Right renal pelvis (tissue), 4 donors: ENCODE data around the gene ARHGEF1. TPM values are rescaled to one million over a fixed set of nuclear protein-coding genes. Genes with fewer than 3 reads are reported as not detected.
"Not testable (repeated sequence)": the region's sequence is repeated elsewhere in the genome, so short reads cannot be mapped to it uniquely, and the experiment has no call there.

Experiments
- DNase-seq, 4 donors: peaks; one replicate each; pipeline ENCODE4 v3.0.0-alpha.2; 2013; ENCODE audit warnings: low read depth in 4 of 4, low spot score in 3 of 4, missing footprints in 1 of 4
- polyA plus RNA-seq, 4 donors: library from polyadenylated mRNA; unstranded; fragments of 120-200 nt; gene quantifications; one replicate each; pipeline ENCODE4 v1.2.1, GENCODE V29; 2013; ENCODE audit not compliant: insufficient read length in 4 of 4

The ARHGEF1 gene
- polyA plus RNA-seq, 4 donors: 39.1 to 59.6 (median 47.1) TPM

- no peak for DNase-seq
These were observed 21.7 kb upstream of the ARHGEF1 start for GRCh38 chr19:41861116-41861768.

DNA sequence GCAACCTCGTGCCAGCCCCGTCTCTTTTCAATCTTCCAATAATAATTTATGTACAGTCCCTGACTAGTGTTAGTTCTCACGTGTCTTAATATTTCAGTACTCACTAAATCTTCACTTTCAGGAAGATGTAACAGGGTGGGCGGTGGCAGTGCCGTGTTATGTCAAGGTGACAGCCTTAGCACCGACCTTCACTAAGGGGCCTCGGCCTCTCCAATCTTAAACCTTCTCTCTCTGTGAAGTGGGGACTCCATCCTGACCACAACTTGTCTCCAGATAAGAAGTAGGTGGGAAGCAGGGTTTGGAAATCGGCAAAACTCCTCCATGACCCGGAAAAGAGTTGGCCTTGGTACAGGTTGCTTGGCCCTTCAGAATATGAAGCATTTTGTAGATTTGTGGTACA is 21.1 kb upstream of the ARHGEF1 start:
- no peak for DNase-seq

DNA sequence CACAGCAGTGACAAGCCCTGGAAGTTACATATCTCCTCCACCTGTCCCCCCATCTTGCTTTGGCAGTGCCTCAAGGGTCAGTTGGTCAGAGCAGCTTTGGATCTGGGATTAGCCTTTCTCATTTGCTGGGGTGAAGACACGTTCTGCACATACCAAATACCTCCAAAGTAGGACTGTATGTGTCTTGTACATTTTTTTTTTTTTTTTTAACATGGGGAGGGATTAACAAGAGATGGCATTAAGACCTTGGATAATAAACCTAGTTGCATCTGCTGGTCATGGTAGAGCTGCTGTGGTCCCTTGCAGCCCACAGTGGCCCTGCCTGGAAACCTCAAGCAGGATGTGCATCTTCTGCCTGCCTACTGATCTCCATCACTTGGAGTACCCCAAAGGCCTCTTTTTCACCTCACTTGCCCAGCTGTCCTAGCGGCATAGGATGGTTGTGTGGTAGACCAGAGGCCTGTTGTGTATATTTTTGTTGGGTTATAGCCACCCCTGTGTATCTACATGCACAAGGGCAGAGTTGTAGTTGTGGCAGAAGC is 20.5 kb upstream of the ARHGEF1 start:
- DNase-seq: no peak

DNA sequence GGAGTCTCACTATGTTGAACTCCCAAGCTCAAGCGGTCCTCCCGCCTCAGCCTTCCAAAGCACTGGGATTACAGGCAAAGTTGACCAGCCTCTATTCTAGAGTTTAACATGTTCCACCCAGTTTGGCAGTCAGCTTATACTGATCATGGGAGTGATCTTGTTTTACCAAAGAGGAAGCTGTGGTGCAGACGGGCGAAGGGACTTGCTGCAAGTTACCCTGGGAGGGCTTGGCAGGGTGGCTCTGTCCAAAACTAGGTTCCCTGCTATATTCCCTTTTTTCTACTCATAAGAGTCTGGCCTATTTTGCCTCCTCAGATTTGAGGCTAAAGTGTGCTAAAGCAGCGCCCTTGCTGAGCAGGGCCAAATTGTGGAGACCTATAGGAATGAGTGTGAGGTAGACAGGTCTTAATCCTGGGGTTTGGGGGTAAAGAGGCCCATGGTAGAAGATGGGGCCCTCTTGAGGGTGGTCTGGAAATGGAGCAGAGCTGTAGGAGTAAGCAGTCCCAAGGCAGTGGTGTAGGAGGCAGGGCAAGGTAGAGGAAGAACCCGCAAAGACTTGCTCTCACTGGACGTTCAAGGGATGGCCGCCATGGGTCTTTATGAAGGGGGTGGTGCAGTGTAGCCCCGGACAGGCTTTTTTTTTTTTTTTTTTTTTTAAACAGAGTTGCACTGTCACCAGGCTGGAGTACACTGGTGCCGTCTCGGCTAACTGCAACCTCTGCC is 19.6 kb upstream of the ARHGEF1 start:
- DNase-seq: no peak

GRCh38 chr19:41864374-41864773 is 18.6 kb upstream of the ARHGEF1 start:
- DNase-seq: no peak

DNA sequence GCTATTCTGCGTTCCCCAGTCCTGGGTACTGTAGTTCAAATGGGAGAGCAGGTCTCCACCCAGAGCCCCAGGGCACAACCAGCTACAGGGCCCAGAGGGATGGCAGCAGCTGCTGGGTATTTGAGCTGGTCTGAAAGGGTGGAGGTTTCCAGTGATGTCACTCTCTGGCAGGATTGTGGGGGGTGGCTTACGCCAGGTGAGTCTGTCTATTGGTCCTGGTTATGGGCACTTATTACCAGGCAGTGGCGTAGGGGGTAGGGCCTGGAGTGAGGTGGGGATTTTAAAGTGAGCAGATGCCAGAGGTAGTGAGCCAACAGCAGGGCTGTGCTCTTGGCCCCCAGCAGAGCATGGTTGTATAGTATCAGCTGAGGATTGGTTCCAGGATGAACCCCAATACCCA is 16.7 kb upstream of the ARHGEF1 start:
- DNase-seq: no peak

DNA sequence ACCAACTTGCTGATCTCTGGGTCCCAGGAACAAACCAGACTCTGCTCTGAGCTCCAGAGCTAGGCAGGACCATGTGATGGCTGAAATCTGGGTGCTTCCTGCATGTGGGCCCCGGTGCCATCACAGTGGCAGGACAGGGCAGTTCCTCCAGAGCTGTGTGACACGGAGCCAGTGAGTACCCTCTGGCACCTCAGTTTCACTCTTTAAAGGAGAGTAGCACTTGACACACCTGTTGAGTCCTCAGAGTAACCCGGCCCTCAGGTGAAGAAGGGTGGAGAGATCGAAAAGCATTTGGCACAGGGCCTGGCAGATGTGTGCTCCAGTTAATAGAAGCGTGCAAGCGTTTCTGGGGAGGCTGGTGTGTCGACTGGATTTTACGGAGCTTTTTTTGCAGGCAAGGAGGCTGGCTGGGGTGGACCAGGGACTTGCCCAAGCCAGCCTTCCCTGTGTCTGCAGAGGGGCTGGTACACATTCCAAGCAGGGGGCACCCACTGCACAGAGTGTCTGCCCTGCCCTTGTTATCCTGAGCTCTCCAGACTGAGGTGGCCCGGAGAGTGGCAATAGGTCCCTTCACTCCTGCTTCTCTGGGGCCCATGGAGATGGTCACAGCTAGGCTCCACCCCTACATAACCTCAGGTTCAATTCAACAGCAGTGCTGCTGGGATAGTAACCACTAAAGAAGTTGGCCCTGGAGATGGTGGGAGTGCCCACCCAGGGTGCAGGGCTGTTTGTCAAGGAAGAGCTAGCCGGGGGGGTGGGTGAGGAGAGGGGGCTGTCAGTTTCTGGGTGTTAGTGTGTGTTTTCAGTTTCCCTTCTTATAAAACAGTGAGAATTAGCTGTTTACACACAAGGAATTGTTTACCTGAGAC is 14.6 kb upstream of the ARHGEF1 start:
- DNase-seq: no peak

DNA sequence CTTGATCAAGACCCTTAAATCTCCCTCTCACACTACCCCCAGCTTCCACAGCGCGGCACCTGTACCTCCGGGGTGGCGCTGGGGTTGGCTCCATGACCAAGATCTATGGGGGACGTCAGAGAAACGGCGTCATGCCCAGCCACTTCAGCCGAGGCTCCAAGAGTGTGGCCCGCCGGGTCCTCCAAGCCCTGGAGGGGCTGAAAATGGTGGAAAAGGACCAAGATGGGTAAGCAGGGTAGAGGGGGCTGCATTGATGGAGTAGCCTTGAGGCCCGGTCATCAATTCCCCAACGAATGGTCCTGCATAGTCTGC is 14.0 kb upstream of the ARHGEF1 start:
- no peak for DNase-seq

DNA sequence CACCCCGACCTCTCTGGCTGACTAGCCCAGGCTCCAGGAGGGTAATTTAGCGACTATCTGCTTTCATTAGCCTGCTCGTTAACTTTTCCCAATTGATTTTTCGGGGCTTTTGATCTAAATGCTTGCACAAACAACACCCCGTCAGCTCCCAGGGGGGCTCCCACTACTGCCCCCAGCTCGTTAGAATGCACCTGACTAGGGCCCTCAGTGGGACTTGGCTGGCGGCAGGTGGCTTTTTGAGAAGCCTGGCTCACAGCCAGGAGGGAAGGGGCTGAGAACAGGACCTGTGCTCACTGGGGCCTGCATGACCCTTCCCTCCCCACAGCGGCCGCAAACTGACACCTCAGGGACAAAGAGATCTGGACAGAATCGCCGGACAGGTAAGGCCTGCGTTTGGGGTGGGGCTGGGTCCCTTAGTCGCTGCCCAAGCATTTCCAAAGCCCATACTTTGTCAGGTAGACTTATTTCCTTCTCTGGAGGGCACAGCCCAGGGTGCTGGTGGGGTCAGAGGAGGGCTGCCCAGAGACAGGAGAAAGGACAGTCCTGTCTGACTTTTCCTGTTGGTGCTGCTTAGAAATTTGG is 13.5 kb upstream of the ARHGEF1 start:
- DNase-seq: no peak

DNA sequence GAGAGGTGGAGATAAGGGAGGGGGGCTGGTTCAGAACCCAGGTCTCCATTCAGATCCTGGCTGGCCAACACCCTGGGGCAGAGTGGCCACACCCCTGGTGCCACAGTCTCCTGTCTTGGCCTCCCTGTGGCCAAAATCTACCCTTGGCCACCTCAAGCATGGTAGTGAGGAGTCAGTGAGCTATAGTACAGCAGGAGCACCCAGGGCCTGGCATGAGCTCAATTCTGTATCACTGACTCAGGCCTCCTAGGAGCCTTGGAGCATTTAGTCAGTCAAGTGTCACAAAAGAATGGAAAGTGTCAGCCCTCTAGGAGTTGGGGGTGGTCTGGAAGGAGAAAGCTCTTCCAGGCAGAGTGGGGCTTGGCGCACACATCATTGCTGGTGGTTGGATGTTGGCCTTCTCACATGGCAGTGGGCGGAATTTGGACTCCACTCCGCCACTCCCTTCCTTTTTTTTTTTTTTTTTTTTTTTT is 12.5 kb upstream of the ARHGEF1 start:
- DNase-seq: no peak

GRCh38 chr19:41871573-41872383 is 11.2 kb upstream of the ARHGEF1 start:
- DNase-seq: no peak

DNA sequence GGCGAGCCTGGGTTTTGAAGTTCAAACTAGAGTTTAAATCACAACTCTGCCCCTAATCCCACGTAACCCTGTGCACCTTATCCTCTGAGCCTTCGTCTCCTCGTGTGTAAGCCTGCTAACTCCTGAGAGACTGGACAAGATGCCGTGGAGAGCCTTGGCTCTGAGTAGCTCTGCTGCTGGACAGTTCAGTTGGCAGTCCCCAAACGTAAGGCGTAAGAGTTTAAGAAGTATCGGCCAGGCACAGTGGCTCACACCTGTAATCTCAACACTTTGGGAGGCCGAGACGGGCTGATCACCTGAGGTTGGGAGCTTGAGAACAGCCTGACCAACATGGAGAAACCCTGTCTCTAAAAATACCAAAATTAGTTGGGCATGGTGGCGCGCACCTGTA is 10.6 kb upstream of the ARHGEF1 start:
- no peak for DNase-seq

GRCh38 chr19:41872775-41873647 is 10.0 kb upstream of the ARHGEF1 start:
- DNase-seq: peak in 1 of 4 donors; percentile 42

- not testable (repeated sequence) for DNase-seq
These were observed 7.0 kb upstream of the ARHGEF1 start for GRCh38 chr19:41875973-41876372.

DNA sequence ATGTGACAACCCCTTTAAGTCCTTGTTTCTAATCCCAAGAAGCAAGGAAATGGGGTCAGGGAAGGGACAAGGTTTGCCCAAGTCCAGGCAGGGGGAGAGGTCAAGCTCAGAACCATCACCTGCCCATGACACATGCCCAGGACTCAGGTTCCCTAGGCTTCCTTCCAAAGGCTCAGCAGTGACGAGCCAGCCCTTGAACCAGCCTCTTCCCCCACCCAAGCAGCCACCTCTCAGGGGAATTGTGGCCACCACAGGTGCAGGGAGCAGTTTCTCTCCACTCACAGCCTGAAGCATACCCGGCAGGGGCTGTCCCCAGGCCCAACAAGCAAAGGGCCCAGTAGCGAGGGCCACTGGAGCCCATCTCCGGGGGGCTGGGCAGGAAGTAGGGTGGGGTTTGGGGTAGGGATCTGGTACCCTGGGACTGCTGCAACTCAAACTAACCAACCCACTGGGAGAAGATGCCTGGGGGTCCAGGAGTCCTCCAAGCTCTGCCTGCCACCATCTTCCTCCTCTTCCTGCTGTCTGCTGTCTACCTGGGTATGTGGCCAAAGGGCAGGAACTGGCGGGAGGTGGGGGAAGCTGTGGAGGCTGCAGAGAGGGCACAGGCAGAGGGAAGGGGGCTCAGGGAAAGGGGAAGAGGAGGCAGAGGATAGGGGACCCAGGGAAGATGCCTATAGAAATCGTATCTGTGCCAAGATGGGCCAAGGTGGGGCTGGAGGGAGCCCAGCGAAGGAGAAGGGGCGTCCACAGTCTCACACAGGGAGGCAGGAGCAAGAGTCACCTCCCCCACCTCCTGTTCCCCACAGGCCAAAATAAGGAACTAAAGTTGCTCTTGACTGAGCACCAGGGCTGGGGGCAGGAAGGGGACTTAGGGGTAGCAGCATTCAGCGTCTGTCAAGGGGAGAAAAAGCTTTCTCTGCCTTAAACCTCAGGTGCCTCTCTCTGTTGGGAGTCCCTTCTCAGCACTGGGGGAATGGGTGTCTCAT is 5.8 kb upstream of the ARHGEF1 start, which contains the start of gene CD79A:
CD79A (plus strand) TSS at position 433 of the 986 bp plus-strand sequence; CDS start at position 459, 26 bp downstream.
- DNase-seq: no peak

DNA sequence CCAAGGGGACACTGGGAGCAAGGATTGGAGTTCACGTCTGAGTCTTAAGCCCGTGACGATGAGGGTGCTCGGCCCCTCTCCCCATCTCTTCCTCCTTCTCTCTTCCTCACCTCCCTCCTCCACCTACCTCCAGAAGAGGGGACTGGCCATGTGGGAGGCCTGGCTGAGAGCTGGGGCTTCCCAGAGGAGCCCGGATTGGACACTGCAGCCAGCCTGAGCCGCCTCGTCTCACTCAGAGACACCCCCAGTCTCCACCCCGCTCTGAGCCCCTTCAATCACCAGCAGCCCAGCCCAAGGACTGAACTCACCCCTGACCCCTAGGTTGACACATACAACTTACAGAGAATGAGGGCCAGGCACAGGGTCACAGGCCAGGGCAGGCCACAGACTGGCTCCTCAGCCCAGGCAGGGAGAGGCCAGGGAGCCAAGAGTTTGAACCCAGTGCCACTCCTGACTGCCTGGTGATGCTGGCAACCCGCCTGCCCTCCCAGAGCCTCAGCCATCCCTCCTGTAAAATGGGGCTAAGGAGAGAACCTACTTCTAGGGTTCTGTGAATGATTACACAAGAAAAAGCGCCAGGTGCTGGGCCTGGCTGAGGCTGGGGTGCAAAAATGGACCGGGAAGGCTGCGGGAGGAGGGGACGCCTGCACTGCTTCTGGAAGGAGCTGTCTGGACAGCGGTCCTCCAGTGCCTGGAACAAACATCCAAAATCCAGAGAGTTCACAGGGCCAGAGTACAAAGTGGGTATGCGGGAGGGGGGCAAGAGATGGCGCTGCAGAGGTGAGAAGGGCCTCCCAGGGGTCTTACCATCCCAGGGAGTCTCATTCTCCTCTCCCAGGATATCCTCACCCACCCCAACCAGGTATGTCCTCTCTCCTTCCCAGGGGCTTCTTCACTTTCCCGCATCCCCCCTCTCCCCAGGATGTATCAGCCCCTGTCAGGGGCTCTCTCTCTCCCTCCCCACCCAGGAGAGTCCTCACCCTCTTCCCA is 4.8 kb upstream of the ARHGEF1 start:
- no peak for DNase-seq
